ENCODE measurements around the gene NADK2.

- TF ChIP-seq GATA2 (IDR thresholded peaks at IDR 0.05; ENCODE audit: low read depth, low read length) = no peak
- no peak for TF ChIP-seq GATA3 (IDR thresholded peaks at IDR 0.05; ENCODE audit: low read depth, low read length)
Observed at GRCh38 chr5:36232533-36232932, 9.2 kb downstream of the NADK2 start.
